K562 (cell line): Measurements from ENCODE around the gene ZNF816. TPM values are rescaled to one million over a fixed set of nuclear protein-coding genes. Genes with fewer than 3 reads are reported as not detected.

Experiments used
- ATAC-seq: fragments of 200-7000 bp; cut with Tn5 transposase; 3 replicates; pipeline ENCODE4 v1.9.1; 2020; ENCODE audit warnings: moderate library complexity
- BruUV-seq: library from RNA; stranded (reverse); fragments of 400-500 nt; replicated peaks from 2 replicates; lab custom pipeline; 2021; lab: Mats Ljungman, UMichigan
- CTCF ChIA-PET: fragments of 300-600 bp; formaldehyde crosslinking; extraction: SDS; loops from one replicate; lab custom pipeline; 2021; ENCODE audit warnings: low intra/inter-chr PET ratio; lab: Yijun Ruan, JAX
- POLR2A ChIA-PET: fragments of 300-600, 350-650 bp; sonication (Branson Sonifier 250); formaldehyde crosslinking; extraction: SDS; loops from one replicate; lab custom pipeline; 2021; ENCODE audit warnings: antibody characterized with exemption, inconsistent platforms; lab: Yijun Ruan, JAX
- DNase-seq, 4 experiments: peaks; one replicate each; pipeline versions ENCODE4 v3.0.0 to v3.0.0-alpha.2; 2011 to 2018; ENCODE audit warnings: low spot score in 3 of 4, mixed read lengths in 3 of 4; ENCODE audit errors: extremely low read depth in 1 of 4
- FAIRE-seq: peaks from 2 replicates; lab custom pipeline; 2011; peaks lifted over from hg19 to GRCh38; lab: Jason Lieb, UNC
- H2AFZ ChIP-seq: 2 replicates; pipeline ENCODE4 v1.6.0; 2011; ENCODE audit warnings: low read depth, low read length, control low read depth, inconsistent platforms
- H3K27ac ChIP-seq: fragments of 200-600 bp; 3 replicates; pipeline ENCODE4 v1.8.0; 2011; ENCODE audit warnings: low read depth, mild to moderate bottlenecking, control low read depth, inconsistent platforms, low read length, moderate library complexity, mixed read lengths; ENCODE audit errors: extremely low read depth
- H3K27me3 ChIP-seq, 2 experiments: fragments of 300-600 bp in 1 of 2; 2 replicates in 1 of 2; 3 replicates in 1 of 2; pipeline versions ENCODE4 v1.6.0 to v1.8.0; 2011; ENCODE audit warnings: inconsistent platforms in 2 of 2, low read length in 2 of 2, mild to moderate bottlenecking in 1 of 2, mixed read lengths in 1 of 2, moderate library complexity in 1 of 2; ENCODE audit not compliant: control insufficient read depth in 2 of 2, insufficient read depth in 2 of 2
- H3K36me3 ChIP-seq: fragments of 300-600 bp; 3 replicates; pipeline ENCODE4 v1.8.0; 2011; ENCODE audit warnings: mild to moderate bottlenecking, low read length, inconsistent platforms; ENCODE audit not compliant: control insufficient read depth, insufficient read depth
- H3K4me1 ChIP-seq, 2 experiments: fragments of 200-600 bp in 1 of 2; replicated peaks in 1 of 2; 2 replicates in 1 of 2; 3 replicates in 1 of 2; pipeline versions ENCODE4 v1.5.1 to v1.8.0; 2011; ENCODE audit warnings: inconsistent platforms in 2 of 2, low read length in 2 of 2, mild to moderate bottlenecking in 1 of 2, mixed read lengths in 1 of 2, moderate library complexity in 1 of 2; ENCODE audit not compliant: control insufficient read depth in 2 of 2, insufficient read depth in 2 of 2
- H3K4me2 ChIP-seq: 2 replicates; pipeline ENCODE4 v1.6.1; 2011; ENCODE audit warnings: low read length, control low read depth, inconsistent platforms, mixed read lengths; ENCODE audit not compliant: insufficient read depth
- H3K4me3 ChIP-seq: fragments of 200-600 bp; sonication (generic), shearing (Covaris generic); 2 replicates; pipeline ENCODE4 v1.5.1; 2016; ENCODE audit warnings: control low read depth, inconsistent platforms
- H3K79me2 ChIP-seq: fragments of 200-600 bp; 3 replicates; pipeline ENCODE4 v1.8.0; 2011; ENCODE audit warnings: low read length, inconsistent platforms; ENCODE audit not compliant: control insufficient read depth, insufficient read depth
- H3K9ac ChIP-seq, 2 experiments: 2 replicates each; pipeline versions ENCODE4 v1.6.0 to v1.6.1; 2011; ENCODE audit warnings: low read depth in 2 of 2, low read length in 2 of 2, control low read depth in 1 of 2, inconsistent platforms in 1 of 2, mild to moderate bottlenecking in 1 of 2, mixed read lengths in 1 of 2; ENCODE audit not compliant: insufficient read depth in 1 of 2
- H3K9me1 ChIP-seq: one replicate; pipeline ENCODE4 v1.6.0; 2011; ENCODE audit warnings: inconsistent platforms, mild to moderate bottlenecking, low read length, moderate library complexity; ENCODE audit not compliant: control insufficient read depth, insufficient read depth
- H3K9me3 ChIP-seq: replicated peaks from 2 replicates; pipeline ENCODE4 v1.5.1; 2011; ENCODE audit warnings: low read depth, low read length, inconsistent platforms; ENCODE audit not compliant: control insufficient read depth, insufficient read depth
- H4K20me1 ChIP-seq: replicated peaks from 2 replicates; pipeline ENCODE4 v1.6.1; 2011; ENCODE audit warnings: low read length, inconsistent platforms, mixed read lengths; ENCODE audit not compliant: control insufficient read depth, insufficient read depth
- HNRNPL ChIP-seq: fragments of 200-400 bp; formaldehyde crosslinking; IDR thresholded peaks from 2 replicates; pipeline ENCODE4 v1.6.1; 2017; ENCODE audit warnings: low read depth, mild to moderate bottlenecking, low read length
- JUND ChIP-seq, 2 experiments: IDR thresholded peaks; 2 replicates in 1 of 2; 3 replicates in 1 of 2; pipeline ENCODE4 v1.6.1; 2011; ENCODE audit warnings: borderline replicate concordance in 2 of 2, low read depth in 2 of 2, low read length in 2 of 2, improper control_type of control experiment in 1 of 2, missing biosample characterization in 1 of 2, missing genetic modification characterization in 1 of 2, missing genetic modification reagents in 1 of 2
- MAZ ChIP-seq, 2 experiments: fragments of 450-650 bp in 1 of 2; sonication (generic) in 1 of 2; formaldehyde crosslinking; IDR thresholded peaks in 1 of 2; conservative IDR thresholded peaks in 1 of 2; 2 replicates each; pipeline versions ENCODE4 v1.4.0 to v1.5.0; 2020; ENCODE audit warnings: mild to moderate bottlenecking in 1 of 2, missing genetic modification reagents in 1 of 2
- NFIC ChIP-seq: fragments of 450-650 bp; IDR thresholded peaks from 2 replicates; pipeline ENCODE4 v1.6.1; 2017; ENCODE audit warnings: mild to moderate bottlenecking, inconsistent platforms
- NRF1 ChIP-seq, 2 experiments: fragments of 450-650 bp; IDR thresholded peaks in 1 of 2; conservative IDR thresholded peaks in 1 of 2; 2 replicates each; pipeline ENCODE4 v1.6.1; 2014; ENCODE audit warnings: mild to moderate bottlenecking in 2 of 2
- PKNOX1 ChIP-seq: fragments of 450-650 bp; IDR thresholded peaks from 2 replicates; pipeline ENCODE4 v1.6.1; 2016
- PTRF ChIP-seq: fragments of 450-650 bp; IDR thresholded peaks from 2 replicates; pipeline ENCODE4 v1.6.1; 2016; ENCODE audit warnings: mild to moderate bottlenecking, missing genetic modification characterization, missing compliant biosample characterization
- SIX5 ChIP-seq, 2 experiments: IDR thresholded peaks; 2 replicates each; pipeline ENCODE4 v1.6.1; 2011; ENCODE audit warnings: low read length in 2 of 2, borderline replicate concordance in 1 of 2, low read depth in 1 of 2, mild to moderate bottlenecking in 1 of 2, moderate library complexity in 1 of 2; ENCODE audit not compliant: insufficient read depth in 1 of 2
- ZFP30 ChIP-seq: fragments of 250-450 bp; sonication (Bioruptor Pico); IDR thresholded peaks from 2 replicates; pipeline ENCODE4 v1.8.0; 2022; ENCODE audit warnings: moderate library complexity, mild to moderate bottlenecking, inconsistent platforms, borderline replicate concordance
- ZMIZ1 ChIP-seq, 2 experiments: fragments of 150-350 bp in 1 of 2; IDR thresholded peaks; 2 replicates each; pipeline ENCODE4 v1.6.1; 2012 to 2016; ENCODE audit warnings: low read depth in 2 of 2, low read length in 2 of 2, mild to moderate bottlenecking in 1 of 2, moderate library complexity in 1 of 2
- ZNF263 ChIP-seq: sonication (generic); formaldehyde crosslinking; IDR thresholded peaks from 2 replicates; pipeline ENCODE4 v1.8.0; 2022; ENCODE audit warnings: mild to moderate bottlenecking, missing genetic modification reagents, borderline replicate concordance
- ZNF589 ChIP-seq: fragments of 200-800 bp; sonication (Bioruptor generic); IDR thresholded peaks from 2 replicates; pipeline ENCODE4 v1.6.1; 2016; ENCODE audit warnings: low read depth, missing genetic modification characterization, missing compliant biosample characterization
- ZNF644 ChIP-seq: fragments of 200-800 bp; sonication (Bioruptor generic); IDR thresholded peaks from 2 replicates; pipeline ENCODE4 v1.6.1; 2016; ENCODE audit warnings: low read depth, missing genetic modification characterization, missing compliant biosample characterization
- whole genome bisulfite sequencing: fragments of 100-300 bp; shearing (Covaris generic); methylation state at CpG from one replicate; pipeline ENCODE4 v1.1.6; 2016; ENCODE audit warnings: low coverage, mixed read lengths; ENCODE audit not compliant: insufficient coverage; ENCODE audit errors: missing lambda C conversion rate; 5-methylcytosine and 5-hydroxymethylcytosine counted together
- in situ Hi-C: fragments of 300-500 bp; cut with MboI; formaldehyde crosslinking; loops from 4 replicates; pipeline ENCODE4 v1.15.0; 2018; ENCODE audit warnings: inconsistent platforms, mixed read lengths
- intact Hi-C: fragments of 100-400 bp; cut with micrococcal nuclease; formaldehyde crosslinking; loops from 2 replicates; pipeline ENCODE4 v1.14.2; 2022
- polyA plus RNA-seq, 8 experiments: library from polyadenylated mRNA; depleted of rRNA in 4 of 8; stranded (reverse) in 5 of 8; unstranded in 3 of 8; fragments of >200 nt; fragmentation: Nextera tagmentation in 2 of 8; fragmentation: Illumina TruSeq in 1 of 8; extraction: Ambion mirVana in 2 of 8; extraction: Trizol in 1 of 8; gene quantifications; 2 replicates each; pipeline versions ENCODE4 v1.2.1 to v1.2.3, GENCODE V29; 2011 to 2014; ENCODE audit warnings: inconsistent platforms in 1 of 8, missing spikeins in 1 of 8
- total RNA-seq, 7 experiments: library from RNA; depleted of rRNA in 6 of 7; stranded (reverse); fragments of >200 nt in 6 of 7; fragmentation: Illumina TruSeq in 2 of 7; extraction: Trizol in 2 of 7; gene quantifications; 2 replicates each; pipeline versions ENCODE4 v1.2.1 to v1.2.3, GENCODE V29; 2011 to 2021; ENCODE audit warnings: low replicate concordance in 1 of 7

ZNF816 gene
- total and polyA plus RNA-seq, 9 of the 15 experiments (the other 6 are each of a cell fraction or from before 2014, with no cell fraction given), result 8.6 to 23.4 (median 13.0) TPM

DNA sequence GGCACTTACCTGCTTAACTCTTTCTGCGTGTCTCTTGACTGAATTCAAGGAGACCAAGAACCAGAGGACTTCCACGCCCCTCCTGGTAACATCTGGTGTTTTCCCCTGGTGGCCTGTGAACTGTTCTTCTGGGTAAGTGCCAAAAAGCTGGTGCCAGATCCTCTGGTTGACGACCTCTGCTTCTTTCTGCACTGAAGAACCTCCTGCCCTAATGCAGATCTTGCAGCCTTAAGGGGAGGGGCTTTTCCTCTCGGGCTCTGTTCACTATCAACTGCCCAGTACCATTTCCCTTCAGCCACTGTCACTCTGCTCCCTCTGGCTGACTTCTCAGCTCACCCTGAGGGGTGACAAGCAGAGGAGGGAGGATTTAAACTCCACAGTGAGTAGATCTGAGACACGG is 44.9 kb upstream of the ZNF816 start:
- BruUV-seq, result no TSS peak
- Histone ChIP-seq H3K4me2 (peak overlapping the region; percentile 69), H3K27ac (no peak overlapping the region), H2AFZ (peak overlapping the region; percentile 85), H3K27me3 (peaks cover 22 to 53% of the 10 kb centered on the region in 2 experiments; a peak in 4 of 5 replicates), H3K36me3 (no peaks in the 10 kb centered on the region), H3K9ac (peak overlapping the region in 1 of 2 experiments; percentile 12; a peak in 1 of 4 replicates), H3K4me3 (peak overlapping the region; percentile 5; the same call in 1 of the 2 replicates), H3K79me2 (no peaks in the 10 kb centered on the region), H3K9me1 (no peaks in the 10 kb centered on the region), H4K20me1 (no peaks in the 10 kb centered on the region), H3K9me3 (no peaks in the 10 kb centered on the region; the same call in 1 of the 2 replicates), H3K4me1 (peaks cover 3 to 5% of the 10 kb centered on the region in 2 experiments; a peak in 3 of 5 replicates)
- peak; percentile 65 for ATAC-seq
- in situ Hi-C loops, result no loop called here
- intact Hi-C loops, result no loop called here
- POLR2A ChIA-PET, result interaction anchor here (1.4 kb wide), 1 partner anchor 9 kb away, joined by 3 read pairs; no protein-coding TSS in a partner anchor
- peak in 3 of 4 experiments; percentile 12 to 34 (median 21) for DNase-seq
- WGBS, result 0% methylated on average over 5 of the region's 5 CpGs
- peak; percentile 75 for FAIRE-seq
- CTCF ChIA-PET, result no interaction called here
- TF ChIP-seq ZFP30 (CRISPR knock-in tag) (no peak), ZNF263 (CRISPR knock-in tag) (no peak), NRF1 (conservative IDR thresholded peaks at IDR 0.05 in 1 of 2, IDR thresholded peaks at IDR 0.05 in 1 of 2) (0 out of 4 replicates have a peak, but pooled peaks of 1 of the 2 experiments have one; percentile 7), NFIC (peak; percentile 83), ZMIZ1 (IDR thresholded peaks at IDR 0.05; ENCODE audit: low read depth in 2 of 2, low read length in 2 of 2) (no peak), PKNOX1 (0 out of 2 replicates have a peak, but pooled peaks have one; percentile 31), SIX5 (IDR thresholded peaks at IDR 0.05; ENCODE audit: borderline replicate concordance in 1 of 2, insufficient read depth in 1 of 2, low read depth in 1 of 2, low read length in 2 of 2) (no peak), PTRF (tag) (no peak), ZNF589 (no peak), ZNF644 (no peak), MAZ (CRISPR knock-in tag; conservative IDR thresholded peaks at IDR 0.05 in 1 of 2, IDR thresholded peaks at IDR 0.05 in 1 of 2) (peak in 1 of 2 experiments; percentile 5; a peak in 1 of 4 replicates), JUND (IDR thresholded peaks at IDR 0.05; ENCODE audit: borderline replicate concordance, low read depth, low read length) (no peak), JUND (tag; IDR thresholded peaks at IDR 0.05; ENCODE audit: borderline replicate concordance, low read depth, low read length) (0 out of 3 replicates have a peak, but pooled peaks have one; percentile 3), HNRNPL (no peak)
